BLaER1 (cell line): Measurements from ENCODE around the gene AXL.

Experiments
- H3K27ac ChIP-seq: shearing (Covaris generic); formaldehyde crosslinking; 2 replicates; pipeline ENCODE4 v1.8.1; 2022
- H3K27me3 ChIP-seq: shearing (Covaris generic); formaldehyde crosslinking; 2 replicates; pipeline ENCODE4 v1.8.1; 2022
- H3K36me3 ChIP-seq: shearing (Covaris generic); formaldehyde crosslinking; 2 replicates; pipeline ENCODE4 v1.8.1; 2022
- H3K4me1 ChIP-seq: shearing (Covaris generic); formaldehyde crosslinking; 2 replicates; pipeline ENCODE4 v1.8.1; 2022
- H3K4me2 ChIP-seq: shearing (Covaris generic); formaldehyde crosslinking; 2 replicates; pipeline ENCODE4 v1.8.1; 2022
- H3K4me3 ChIP-seq: shearing (Covaris generic); formaldehyde crosslinking; 2 replicates; pipeline ENCODE4 v1.8.1; 2022
- H3K9ac ChIP-seq: shearing (Covaris generic); formaldehyde crosslinking; 2 replicates; pipeline ENCODE4 v1.8.1; 2022
- H3K9me3 ChIP-seq: shearing (Covaris generic); formaldehyde crosslinking; 2 replicates; pipeline ENCODE4 v1.8.1; 2022
- H4K20me1 ChIP-seq: shearing (Covaris generic); formaldehyde crosslinking; 2 replicates; pipeline ENCODE4 v1.8.1; 2022
- Cebpa-rat ChIP-seq: shearing (Covaris generic); IDR thresholded peaks from 2 replicates; pipeline ENCODE4 v1.8.1; 2022

AXL gene

GRCh38 chr19:41253660-41254059 lies 34.6 kb downstream of the AXL start:
- Histone ChIP-seq H3K27ac (no peak overlapping the region), H3K4me3 (no peak overlapping the region), H3K4me2 (no peak overlapping the region), H3K9me3 (no peaks in the 10 kb centered on the region), H3K9ac (no peak overlapping the region), H4K20me1 (no peaks in the 10 kb centered on the region), H3K4me1 (no peaks in the 10 kb centered on the region), H3K36me3 (no peaks in the 10 kb centered on the region), H3K27me3 (no peaks in the 10 kb centered on the region)
- TF ChIP-seq Cebpa-rat: no peak

- no peak overlapping the region for H3K27ac ChIP-seq
- no peaks in the 10 kb centered on the region for H3K9me3 ChIP-seq
- H3K4me3 ChIP-seq: no peak overlapping the region
- no peaks in the 10 kb centered on the region for H3K27me3 ChIP-seq
- H3K9ac ChIP-seq: no peak overlapping the region
- no peaks in the 10 kb centered on the region for H4K20me1 ChIP-seq
- no peak for TF ChIP-seq Cebpa-rat
- no peaks in the 10 kb centered on the region for H3K4me1 ChIP-seq
- H3K36me3 ChIP-seq: no peaks in the 10 kb centered on the region
- no peak overlapping the region for H3K4me2 ChIP-seq
Observed at GRCh38 chr19:41255171-41255570, 36.1 kb downstream of the AXL start.

DNA sequence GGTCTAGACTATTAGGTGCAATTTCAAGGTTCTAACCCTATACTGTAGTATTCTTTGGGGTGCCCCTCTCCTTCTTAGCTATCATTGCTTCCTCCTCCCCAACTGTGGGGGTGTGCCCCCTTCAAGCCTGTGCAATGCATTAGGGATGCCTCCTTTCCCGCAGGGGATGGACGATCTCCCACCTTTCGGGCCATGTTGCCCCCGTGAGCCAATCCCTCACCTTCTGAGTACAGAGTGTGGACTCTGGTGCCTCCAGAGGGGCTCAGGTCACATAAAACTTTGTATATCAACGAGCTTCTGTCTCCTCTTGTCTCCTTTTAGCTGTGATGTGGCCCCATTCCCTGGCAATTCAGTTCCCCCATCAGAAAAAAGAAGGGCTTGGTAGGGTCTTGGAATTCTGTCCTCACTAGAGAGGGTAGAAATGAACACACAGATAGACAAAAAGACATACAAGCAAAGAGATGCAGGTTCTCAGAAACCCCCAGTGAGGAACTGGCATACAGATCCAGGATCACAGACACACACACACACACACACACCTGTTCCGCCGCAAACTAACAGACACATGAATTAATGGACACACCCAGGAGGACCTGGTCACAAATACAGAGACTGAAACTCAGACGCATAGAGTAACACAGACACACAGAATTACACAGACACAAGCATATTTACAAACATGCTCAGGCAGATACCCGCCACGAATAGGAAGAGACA lies 42.6 kb downstream of the AXL start:
- peak overlapping the region; percentile 89 for H3K4me2 ChIP-seq
- TF ChIP-seq Cebpa-rat: no peak
- peak overlapping the region; percentile 98 for H3K9ac ChIP-seq
- H4K20me1 ChIP-seq: peaks cover 13% of the 10 kb centered on the region
- H3K36me3 ChIP-seq: peaks cover 1% of the 10 kb centered on the region; the same call in 1 of the 2 replicates
- peak overlapping the region; percentile 86 for H3K4me3 ChIP-seq
- H3K27ac ChIP-seq: peak overlapping the region; percentile 23; the same call in 1 of the 2 replicates
- H3K27me3 ChIP-seq: no peaks in the 10 kb centered on the region
- no peaks in the 10 kb centered on the region for H3K9me3 ChIP-seq
- H3K4me1 ChIP-seq: peaks cover 20% of the 10 kb centered on the region

- peaks cover 17% of the 10 kb centered on the region for H3K36me3 ChIP-seq
- H3K4me2 ChIP-seq: peak overlapping the region; percentile 89
- H3K9ac ChIP-seq: peak overlapping the region; percentile 98
- no peaks in the 10 kb centered on the region for H3K27me3 ChIP-seq
- peaks cover 29% of the 10 kb centered on the region for H4K20me1 ChIP-seq
- peaks cover 34% of the 10 kb centered on the region for H3K4me1 ChIP-seq
- H3K4me3 ChIP-seq: peak overlapping the region; percentile 86
- H3K27ac ChIP-seq: peak overlapping the region; percentile 97
- no peaks in the 10 kb centered on the region for H3K9me3 ChIP-seq
- no peak; the same call in 1 of the 2 replicates for TF ChIP-seq Cebpa-rat
Observed at GRCh38 chr19:41263042-41263849, 44.2 kb downstream of the AXL start.

DNA sequence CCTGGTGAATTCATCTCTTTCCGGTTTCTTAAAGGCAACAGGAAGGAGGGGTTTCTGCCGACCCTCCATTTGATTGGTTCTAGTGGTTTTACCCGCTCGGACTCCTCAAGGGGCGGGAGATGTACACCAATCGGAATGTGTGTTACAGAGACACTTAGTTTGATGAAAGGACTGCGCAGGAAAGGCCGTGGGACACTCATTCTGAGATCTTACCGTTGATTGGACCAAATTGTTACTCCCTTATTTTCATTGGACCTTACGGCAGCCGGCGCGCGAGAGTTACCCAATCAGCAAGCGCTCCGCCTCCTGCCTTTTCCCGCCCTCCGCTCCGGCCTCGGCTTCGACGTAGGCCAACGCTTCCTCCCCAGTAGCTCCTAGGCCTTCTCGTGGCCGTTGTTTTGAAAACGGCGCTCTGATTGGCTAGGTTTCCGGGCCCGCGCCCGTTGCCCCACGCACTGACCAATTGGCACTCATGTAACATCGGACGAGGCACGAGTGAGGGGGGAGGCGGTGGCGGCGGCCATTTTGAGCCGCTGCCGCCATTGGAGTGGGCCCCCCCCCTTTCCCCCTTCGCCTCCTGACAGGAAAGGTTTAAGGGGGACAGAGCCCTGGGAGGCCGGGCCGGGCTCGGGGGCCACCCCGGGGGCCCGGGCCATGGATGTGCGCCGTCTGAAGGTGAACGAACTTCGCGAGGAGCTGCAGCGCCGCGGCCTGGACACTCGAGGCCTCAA lies 45.0 kb downstream of the AXL start, which contains the start of gene HNRNPUL1:
Gene HNRNPUL1, plus strand, starts transcription at position 523 of the 731 bp plus-strand sequence. Its CDS starts 132 bp downstream, at position 655.
- H3K27me3 ChIP-seq: no peaks in the 10 kb centered on the region
- peak within 1 kb of the TSS; percentile 100 for H3K9ac ChIP-seq
- H3K36me3 ChIP-seq: peaks cover 25% of the 10 kb centered on the region
- peak within 1 kb of the TSS; percentile 100 for H3K27ac ChIP-seq
- peaks cover 34% of the 10 kb centered on the region for H3K4me1 ChIP-seq
- no peaks in the 10 kb centered on the region for H3K9me3 ChIP-seq
- H3K4me3 ChIP-seq: peak within 1 kb of the TSS; percentile 86
- peaks cover 37% of the 10 kb centered on the region for H4K20me1 ChIP-seq
- TF ChIP-seq Cebpa-rat: no peak
- peak within 1 kb of the TSS; percentile 92 for H3K4me2 ChIP-seq

- H3K4me1 ChIP-seq: peaks cover 34% of the 10 kb centered on the region
- H3K27me3 ChIP-seq: no peaks in the 10 kb centered on the region
- H3K4me3 ChIP-seq: peak overlapping the region; percentile 83
- peak overlapping the region; percentile 100 for H3K9ac ChIP-seq
- H4K20me1 ChIP-seq: peaks cover 44% of the 10 kb centered on the region
- no peaks in the 10 kb centered on the region for H3K9me3 ChIP-seq
- H3K4me2 ChIP-seq: peak overlapping the region; percentile 92
- TF ChIP-seq Cebpa-rat: no peak
- peak overlapping the region; percentile 100 for H3K27ac ChIP-seq
- peaks cover 33% of the 10 kb centered on the region for H3K36me3 ChIP-seq
Observed at GRCh38 chr19:41264581-41265394, 45.8 kb downstream of the AXL start.

- Histone ChIP-seq H3K4me3 (peak overlapping the region; percentile 83), H3K27ac (peak overlapping the region; percentile 100), H3K9ac (peak overlapping the region; percentile 100), H3K27me3 (no peaks in the 10 kb centered on the region), H4K20me1 (peaks cover 52% of the 10 kb centered on the region), H3K36me3 (peaks cover 41% of the 10 kb centered on the region), H3K4me2 (peak overlapping the region; percentile 92), H3K9me3 (no peaks in the 10 kb centered on the region), H3K4me1 (peaks cover 34% of the 10 kb centered on the region)
- TF ChIP-seq Cebpa-rat: no peak
Observed at GRCh38 chr19:41265395-41266153, 46.6 kb downstream of the AXL start.

DNA sequence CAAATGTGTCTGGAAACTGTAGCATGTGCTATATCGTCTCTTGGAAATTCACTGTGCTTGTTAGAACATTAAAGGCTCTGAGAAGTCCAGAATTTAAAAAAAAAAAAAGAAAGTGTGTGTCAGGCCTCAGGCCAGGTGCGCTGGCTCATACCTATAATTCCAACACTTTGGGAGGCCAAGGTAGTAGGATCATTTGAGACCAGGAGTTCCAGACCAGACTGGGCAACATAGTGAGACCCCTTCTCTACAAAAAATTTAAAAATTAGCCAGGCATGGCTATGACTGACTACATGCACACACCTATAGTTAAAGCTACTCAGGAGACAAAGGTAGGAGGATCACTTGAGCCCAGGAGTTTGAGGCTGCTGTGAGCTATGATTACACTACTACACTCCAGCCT lies 50.0 kb downstream of the AXL start:
- Histone ChIP-seq H3K36me3 (peaks cover 75% of the 10 kb centered on the region), H4K20me1 (peaks cover 87% of the 10 kb centered on the region), H3K4me2 (no peak overlapping the region)

More for the DNA sequence above, 50.0 kb downstream of the AXL start:
- H3K9ac ChIP-seq: no peak overlapping the region
- H3K27me3 ChIP-seq: no peaks in the 10 kb centered on the region
- H3K4me1 ChIP-seq: peaks cover 25% of the 10 kb centered on the region
- H3K4me3 ChIP-seq: no peak overlapping the region
- no peak overlapping the region for H3K27ac ChIP-seq
- TF ChIP-seq Cebpa-rat: no peak
- no peaks in the 10 kb centered on the region for H3K9me3 ChIP-seq
